HUES6 (cell line): ENCODE data around the gene DDB1.

Experiments used
- H3K27ac ChIP-seq: 2 replicates; pipeline ENCODE4 v1.7.0; 2013; ENCODE audit warnings: low read depth, mild to moderate bottlenecking, low read length, inconsistent platforms
- H3K27me3 ChIP-seq: 2 replicates; pipeline ENCODE4 v1.6.1; 2013; ENCODE audit warnings: low read length; ENCODE audit not compliant: control insufficient read depth, insufficient read depth
- H3K36me3 ChIP-seq: 2 replicates; pipeline ENCODE4 v1.6.1; 2013; ENCODE audit warnings: low read length; ENCODE audit not compliant: control insufficient read depth, insufficient read depth
- H3K4me1 ChIP-seq: 2 replicates; pipeline ENCODE4 v1.6.1; 2013; ENCODE audit warnings: low read length; ENCODE audit not compliant: control insufficient read depth, insufficient read depth
- H3K4me3 ChIP-seq: 2 replicates; pipeline ENCODE4 v1.5.1; 2013; ENCODE audit warnings: low read depth, low read length
- H3K9ac ChIP-seq: one replicate; pipeline ENCODE4 v1.6.1; 2013; ENCODE audit warnings: mild to moderate bottlenecking, low read length
- H3K9me3 ChIP-seq: 2 replicates; pipeline ENCODE4 v1.6.1; 2013; ENCODE audit warnings: low read depth, low read length; ENCODE audit not compliant: control insufficient read depth, insufficient read depth

DDB1 gene

GRCh38 chr11:61278001-61278470 lies 54.9 kb downstream of the DDB1 start:
- no peaks in the 10 kb centered on the region for H3K9me3 ChIP-seq
- no peaks in the 10 kb centered on the region; the same call in 1 of the 2 replicates for H3K27me3 ChIP-seq
- no peak overlapping the region for H3K4me3 ChIP-seq
- H3K4me1 ChIP-seq: peaks cover 29% of the 10 kb centered on the region
- H3K9ac ChIP-seq: peak overlapping the region; percentile 1
- peaks cover 20% of the 10 kb centered on the region for H3K36me3 ChIP-seq
- no peak overlapping the region for H3K27ac ChIP-seq

GRCh38 chr11:61277186-61278000 lies 55.5 kb downstream of the DDB1 start:
- Histone ChIP-seq H3K36me3 (peaks cover 26% of the 10 kb centered on the region), H3K4me3 (no peak overlapping the region), H3K4me1 (peaks cover 28% of the 10 kb centered on the region), H3K27ac (no peak overlapping the region), H3K9ac (no peak overlapping the region), H3K27me3 (no peaks in the 10 kb centered on the region; the same call in 1 of the 2 replicates), H3K9me3 (no peaks in the 10 kb centered on the region)

DNA sequence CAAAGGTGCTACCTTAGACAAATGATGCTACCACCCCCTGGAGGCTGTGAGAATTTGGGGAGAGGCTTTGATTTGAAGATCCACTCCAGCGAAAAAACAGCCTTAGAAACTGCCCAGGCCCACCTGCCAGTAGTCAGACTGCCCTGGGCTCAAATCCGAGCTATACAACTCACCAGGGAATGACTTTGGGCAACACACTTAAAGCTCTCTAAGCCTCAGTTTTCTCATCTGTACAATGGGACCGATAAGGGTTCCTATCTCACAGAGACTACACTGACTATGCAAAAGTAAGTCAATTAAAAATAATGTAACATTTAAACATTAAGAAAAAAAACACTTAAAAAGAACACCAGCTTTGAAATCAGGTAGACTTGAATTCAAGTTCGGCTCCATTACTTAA lies 57.7 kb downstream of the DDB1 start:
- Histone ChIP-seq H3K4me1 (peaks cover 12% of the 10 kb centered on the region), H3K36me3 (peaks cover 43% of the 10 kb centered on the region), H3K9ac (no peak overlapping the region)

GRCh38 chr11:61274084-61274483 lies 58.8 kb downstream of the DDB1 start:
- Histone ChIP-seq H3K27ac (no peak overlapping the region), H3K4me1 (peaks cover 5% of the 10 kb centered on the region; the same call in 1 of the 2 replicates), H3K9me3 (no peaks in the 10 kb centered on the region), H3K4me3 (no peak overlapping the region), H3K9ac (no peak overlapping the region), H3K27me3 (no peaks in the 10 kb centered on the region), H3K36me3 (peaks cover 45% of the 10 kb centered on the region)

More for the DNA sequence above, 57.7 kb downstream of the DDB1 start:
- H3K27ac ChIP-seq: no peak overlapping the region
- no peak overlapping the region for H3K4me3 ChIP-seq
- H3K27me3 ChIP-seq: no peaks in the 10 kb centered on the region
- H3K9me3 ChIP-seq: no peaks in the 10 kb centered on the region

DNA sequence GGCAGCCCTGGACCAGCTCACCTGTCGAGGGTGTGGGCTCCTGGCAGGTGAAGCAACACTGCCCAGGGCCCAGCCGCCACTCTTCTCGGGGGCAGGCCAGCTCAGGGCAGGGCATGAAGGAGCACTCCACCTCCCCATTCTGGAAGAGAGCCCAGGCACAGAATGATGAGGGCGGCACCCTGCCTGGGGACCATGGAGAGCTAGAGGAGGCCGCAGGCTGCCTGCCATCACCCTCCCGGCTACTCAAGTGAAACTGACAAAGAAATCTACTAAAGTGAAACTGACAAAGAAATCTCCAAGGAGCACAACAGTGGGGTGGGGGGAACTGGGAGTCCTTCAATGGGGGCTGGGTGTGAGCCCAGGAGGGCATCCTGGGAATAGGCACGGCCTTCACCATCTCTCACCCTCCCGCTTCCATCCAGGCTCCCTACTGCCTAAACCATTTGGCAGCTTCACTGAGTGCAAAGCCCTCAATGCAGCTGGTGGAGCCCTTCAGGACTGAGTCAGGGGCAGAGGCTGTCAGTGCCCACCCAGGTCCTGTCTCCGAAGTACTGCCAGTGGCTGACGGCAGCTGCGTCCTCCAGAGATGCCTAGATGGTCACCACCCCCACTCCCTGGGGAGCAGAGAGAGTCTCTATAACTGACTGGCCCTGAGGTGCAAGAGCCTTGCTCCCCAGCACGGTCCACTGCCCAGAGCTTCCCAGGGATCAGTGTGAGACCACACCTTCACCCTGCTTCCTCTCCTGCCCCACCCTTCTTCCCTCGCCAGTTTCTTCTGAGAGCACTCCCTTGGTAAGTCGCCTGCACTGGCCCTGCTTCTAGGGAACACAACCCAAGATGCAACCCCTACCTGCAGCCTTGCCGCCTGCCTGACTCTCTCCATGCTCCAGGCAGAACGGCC lies 59.5 kb downstream of the DDB1 start:
- no peaks in the 10 kb centered on the region for H3K27me3 ChIP-seq
- H3K36me3 ChIP-seq: peaks cover 45% of the 10 kb centered on the region
- H3K9ac ChIP-seq: no peak overlapping the region
- peaks cover 4% of the 10 kb centered on the region; the same call in 1 of the 2 replicates for H3K4me1 ChIP-seq
- no peaks in the 10 kb centered on the region for H3K9me3 ChIP-seq
- no peak overlapping the region for H3K27ac ChIP-seq
- H3K4me3 ChIP-seq: no peak overlapping the region

GRCh38 chr11:61272731-61273130 lies 60.2 kb downstream of the DDB1 start:
- peaks cover 42% of the 10 kb centered on the region for H3K36me3 ChIP-seq
- H3K27ac ChIP-seq: no peak overlapping the region
- no peaks in the 10 kb centered on the region; the same call in 1 of the 2 replicates for H3K4me1 ChIP-seq
- no peak overlapping the region for H3K4me3 ChIP-seq
- no peaks in the 10 kb centered on the region for H3K9me3 ChIP-seq
- no peaks in the 10 kb centered on the region for H3K27me3 ChIP-seq
- H3K9ac ChIP-seq: no peak overlapping the region

DNA sequence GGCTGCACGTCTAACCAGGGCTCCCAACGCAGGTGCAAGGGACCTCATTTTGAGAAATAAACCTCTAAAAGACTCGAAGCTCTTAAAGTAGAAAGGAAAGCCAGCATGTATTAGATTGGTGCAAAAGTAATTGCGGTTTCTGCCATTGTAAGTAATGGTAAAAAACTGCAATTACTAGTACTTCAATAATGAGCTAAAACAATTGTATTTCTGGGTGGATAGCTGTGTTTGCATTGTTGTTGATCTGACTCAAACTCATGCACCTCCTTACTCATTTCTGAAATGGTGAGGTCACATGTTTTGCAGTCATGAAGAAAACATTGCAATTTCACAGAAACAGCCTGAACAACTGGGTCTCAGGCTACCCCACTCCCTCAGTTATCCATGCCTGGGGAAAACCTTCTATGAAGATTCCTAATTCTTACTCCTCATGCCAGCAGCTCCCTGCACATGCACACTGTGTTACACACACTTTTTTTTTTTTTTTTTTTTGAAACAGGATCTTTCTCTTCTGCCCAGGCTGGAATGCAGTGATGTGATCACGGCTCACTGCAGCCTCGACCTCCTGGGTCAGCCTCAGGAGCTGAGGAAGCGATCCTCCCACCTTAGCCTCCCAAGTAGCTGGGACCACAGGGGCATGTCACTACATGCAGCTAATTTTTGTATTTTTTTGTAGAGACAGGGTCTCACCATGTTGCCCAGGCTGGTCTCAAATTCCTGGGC lies 62.4 kb downstream of the DDB1 start:
- Histone ChIP-seq H3K9me3 (no peaks in the 10 kb centered on the region), H3K27ac (no peak overlapping the region), H3K4me3 (no peak overlapping the region), H3K9ac (no peak overlapping the region), H3K4me1 (no peaks in the 10 kb centered on the region), H3K27me3 (no peaks in the 10 kb centered on the region), H3K36me3 (peaks cover 39% of the 10 kb centered on the region)

DNA sequence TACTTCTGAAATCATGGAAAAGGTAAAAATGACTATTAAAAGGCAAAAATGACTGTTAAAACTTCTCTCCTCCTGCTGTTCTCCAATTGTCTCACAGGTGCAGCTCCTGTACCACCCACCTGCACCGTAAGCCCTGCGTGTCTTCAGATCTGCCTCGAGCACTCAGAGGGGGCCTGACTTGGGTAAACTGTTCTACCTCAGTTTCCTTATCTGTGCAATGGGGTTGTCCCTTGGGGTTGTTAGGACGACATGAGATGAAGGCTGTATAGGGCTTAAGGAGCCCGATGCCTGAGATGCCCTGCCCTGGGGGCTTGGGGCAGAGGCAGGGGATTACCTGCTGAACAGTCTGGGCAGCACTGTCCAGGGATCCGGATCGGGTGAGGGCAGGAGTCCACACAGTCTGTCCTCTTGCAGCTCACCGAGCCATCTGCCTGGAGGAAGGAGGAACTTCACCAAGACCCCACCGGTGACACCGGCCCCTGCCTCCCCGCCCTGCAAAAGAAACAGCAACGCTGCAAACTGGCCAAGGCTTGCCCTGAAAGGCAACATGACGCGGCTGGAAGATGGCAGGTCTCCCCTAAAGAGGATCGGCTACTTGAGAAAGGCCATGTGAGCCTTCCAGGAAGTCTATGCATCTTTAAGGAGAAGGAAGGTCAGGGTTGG lies 64.2 kb downstream of the DDB1 start:
- H3K27ac ChIP-seq: no peak overlapping the region
- H3K4me3 ChIP-seq: no peak overlapping the region
- peaks cover 40% of the 10 kb centered on the region for H3K36me3 ChIP-seq
- no peaks in the 10 kb centered on the region for H3K9me3 ChIP-seq
- no peak overlapping the region for H3K9ac ChIP-seq
- no peaks in the 10 kb centered on the region for H3K27me3 ChIP-seq
- H3K4me1 ChIP-seq: no peaks in the 10 kb centered on the region

GRCh38 chr11:61267437-61267841 lies 65.5 kb downstream of the DDB1 start:
- Histone ChIP-seq H3K4me3 (no peak overlapping the region), H3K36me3 (peaks cover 35% of the 10 kb centered on the region), H3K27me3 (no peaks in the 10 kb centered on the region), H3K4me1 (no peaks in the 10 kb centered on the region), H3K27ac (no peak overlapping the region), H3K9me3 (no peaks in the 10 kb centered on the region), H3K9ac (no peak overlapping the region)

- no peak overlapping the region for H3K9ac ChIP-seq
These were observed 66.3 kb downstream of the DDB1 start for GRCh38 chr11:61266602-61267001.

More at GRCh38 chr11:61266602-61267001, 66.3 kb downstream of the DDB1 start:
- no peak overlapping the region for H3K4me3 ChIP-seq
- H3K27me3 ChIP-seq: no peaks in the 10 kb centered on the region
- H3K4me1 ChIP-seq: no peaks in the 10 kb centered on the region
- no peak overlapping the region for H3K27ac ChIP-seq
- peaks cover 27% of the 10 kb centered on the region for H3K36me3 ChIP-seq
- H3K9me3 ChIP-seq: no peaks in the 10 kb centered on the region
